H4 (cell line): ENCODE data around the gene DNMT1. TPM values are rescaled to one million over a fixed set of nuclear protein-coding genes. Genes with fewer than 3 reads are reported as not detected.
A peak's percentile ranks its signal among the peaks of the same experiment; 100 is the strongest.
"Not testable (repeated sequence)": the region's sequence is repeated elsewhere in the genome, so short reads cannot be mapped to it uniquely, and the experiment has no call there.

Source experiments
- DNase-seq: peaks from one replicate; pipeline ENCODE4 v3.0.0-alpha.2; 2015; ENCODE audit warnings: low spot score
- total RNA-seq: library from RNA; depleted of rRNA; stranded (reverse); fragments of >200 nt; shearing (Covaris generic); gene quantifications from 2 replicates; pipeline ENCODE4 v1.2.3, GENCODE V29; 2014; rRNA removed

DNMT1 gene
- total RNA-seq, result 56.5 and 102 TPM in 2 replicates

GRCh38 chr19:10194500-10195198 lies at the start of gene DNMT1:
Gene DNMT1, minus strand, starts transcription at chr19:10194953. Its CDS starts 54 bp downstream, at chr19:10194899.
- peak; percentile 96 for DNase-seq

- no peak for DNase-seq
These were observed 48.9 kb upstream of the DNMT1 start for GRCh38 chr19:10243606-10244005.

DNA sequence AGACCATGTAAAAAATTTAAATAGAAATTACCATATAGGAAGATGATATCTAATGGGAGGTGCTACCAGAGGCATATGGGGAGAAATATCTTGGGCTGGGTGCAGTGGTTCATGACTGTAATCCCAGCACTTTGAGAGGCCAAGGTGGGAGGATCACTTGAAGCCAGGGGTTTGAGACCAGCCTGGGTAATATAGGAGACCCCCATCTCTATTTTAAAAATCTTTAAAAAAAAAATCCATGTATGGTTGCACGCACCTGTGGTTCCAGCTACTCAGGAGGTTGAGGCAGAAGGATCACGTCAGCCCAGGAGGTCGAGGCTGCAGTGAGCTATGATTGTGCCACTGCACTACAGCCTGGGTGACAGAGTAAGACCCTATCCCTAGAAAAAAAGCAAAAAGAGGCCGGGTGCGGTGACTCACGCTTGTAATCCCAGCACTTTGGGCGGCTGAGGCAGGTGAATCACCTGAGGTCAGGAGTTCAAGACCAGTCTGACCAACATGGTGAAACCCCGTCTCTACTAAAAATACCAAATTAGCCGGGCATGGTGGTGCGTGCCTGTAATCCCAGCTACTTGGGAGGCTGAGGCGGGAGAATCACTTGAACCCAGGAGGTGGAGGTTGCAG lies 47.2 kb upstream of the DNMT1 start:
- not testable (repeated sequence) for DNase-seq

DNA sequence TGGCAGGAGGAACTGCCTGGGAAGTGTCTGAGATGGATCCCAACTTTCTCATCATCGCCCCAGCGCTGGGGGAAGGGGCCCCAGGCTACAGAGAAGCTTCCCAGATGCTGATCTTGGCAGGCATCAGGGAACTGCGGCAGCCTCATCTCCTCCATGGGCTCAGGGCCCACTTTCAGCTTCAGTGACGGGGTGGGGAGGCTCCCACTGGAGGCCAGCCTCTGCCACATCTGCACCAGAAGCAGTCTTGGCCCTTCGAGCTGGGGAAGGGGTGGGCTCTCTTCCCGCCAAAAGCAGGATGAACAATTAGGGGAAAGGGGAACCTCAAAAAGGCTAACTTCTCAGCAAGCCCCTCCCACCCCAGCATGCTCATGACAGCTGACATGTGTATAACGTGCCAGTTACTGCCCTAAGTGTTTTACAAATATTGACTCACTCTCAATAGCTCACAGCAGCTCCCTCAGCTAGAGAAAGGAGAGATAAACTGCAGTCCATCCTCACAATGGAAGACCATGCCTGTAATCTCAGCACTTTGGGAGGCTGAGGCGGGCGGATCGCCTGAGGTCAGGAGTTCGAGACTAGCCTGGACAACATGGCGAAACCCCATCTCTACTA lies 43.5 kb upstream of the DNMT1 start:
- DNase-seq, result no peak

DNA sequence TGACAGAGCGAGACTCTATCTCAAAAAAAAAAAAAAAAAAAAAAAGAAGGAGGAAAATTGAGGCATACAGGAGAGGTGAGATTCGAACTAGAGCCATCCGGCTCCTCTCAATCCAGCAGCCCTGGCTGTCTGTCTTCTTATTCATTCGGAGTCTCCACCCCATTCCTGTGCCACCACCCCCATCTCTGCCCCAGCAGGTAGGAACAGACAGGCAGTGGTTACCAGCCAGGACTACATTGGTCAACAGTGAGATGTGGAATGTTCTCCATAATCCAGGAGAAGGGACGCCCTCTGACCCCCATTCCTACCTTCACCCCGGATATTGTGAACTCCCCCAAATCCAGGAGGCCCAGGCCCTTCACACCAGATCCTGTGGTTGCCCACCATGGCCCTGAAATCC lies 42.9 kb upstream of the DNMT1 start:
- DNase-seq, result no peak

DNA sequence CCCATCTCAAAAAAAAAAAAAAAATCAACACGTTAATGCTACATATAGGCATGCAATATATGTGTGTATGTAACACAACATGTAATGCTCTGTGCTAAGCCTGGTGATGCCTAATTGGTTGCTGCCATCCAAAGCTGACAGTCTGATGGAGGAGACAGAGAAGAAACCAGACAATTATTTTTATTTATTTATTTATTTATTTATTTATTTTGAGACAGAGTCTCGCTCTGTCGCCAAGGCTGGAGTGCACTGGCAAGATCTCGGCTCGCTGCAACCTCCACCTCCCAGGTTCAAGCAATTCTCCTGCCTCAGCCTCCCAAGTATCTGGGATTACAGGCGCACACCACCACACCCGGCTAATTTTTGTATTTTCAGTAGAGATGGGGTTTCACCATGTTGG lies 40.7 kb upstream of the DNMT1 start:
- DNase-seq, result not testable (repeated sequence)

DNA sequence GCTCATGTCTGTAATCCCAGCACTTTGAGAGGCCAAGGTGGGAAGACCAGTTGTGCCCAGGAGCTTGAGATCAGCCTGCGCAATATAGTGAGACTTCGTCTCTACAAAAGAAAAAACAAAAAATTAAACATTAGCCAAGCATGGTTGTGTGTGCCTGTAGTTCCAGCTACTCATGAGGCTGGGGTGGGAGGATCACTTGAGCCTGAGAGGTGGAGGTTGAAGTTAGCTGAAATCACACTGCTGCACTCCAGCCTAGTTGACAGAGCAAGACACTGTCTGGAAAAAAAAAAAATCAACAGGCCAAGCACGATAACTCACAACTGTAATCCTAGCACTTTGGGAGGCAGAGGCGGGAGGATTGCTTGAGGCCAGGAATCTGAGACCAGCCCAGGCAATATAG lies 40.2 kb upstream of the DNMT1 start:
- no peak for DNase-seq

GRCh38 chr19:10233946-10234345 lies 39.2 kb upstream of the DNMT1 start:
- no peak for DNase-seq

DNA sequence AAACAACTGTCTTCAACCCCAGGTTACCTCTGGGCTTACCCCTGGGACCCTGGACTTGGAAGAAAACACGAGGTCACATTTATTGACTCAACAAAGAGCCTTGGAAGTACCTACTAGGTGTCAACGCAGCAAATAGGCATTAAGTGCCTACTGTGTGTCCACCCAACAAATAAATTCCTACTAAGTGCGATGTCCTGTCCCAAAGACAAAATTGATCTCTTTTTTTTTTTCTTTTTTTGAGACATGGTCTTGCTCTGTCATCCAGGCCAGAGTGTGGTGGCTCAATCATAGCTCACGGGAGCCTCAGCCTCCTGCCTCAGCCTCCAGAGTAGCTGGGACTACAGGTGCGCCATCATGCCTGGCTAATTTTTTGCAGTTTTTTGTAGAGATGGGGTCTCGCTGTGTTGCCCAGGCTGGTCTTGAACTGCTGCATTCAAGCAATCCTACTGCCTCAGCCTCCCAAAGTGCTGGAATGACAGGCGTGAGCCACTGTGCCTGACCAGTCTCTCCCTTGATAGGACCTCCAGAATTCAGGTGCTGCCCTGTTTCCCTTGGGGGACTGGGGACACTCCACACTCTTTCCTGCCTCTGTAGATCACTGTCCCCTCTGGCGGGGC lies 37.0 kb upstream of the DNMT1 start:
- DNase-seq, result no peak

GRCh38 chr19:10230861-10231611 lies 36.3 kb upstream of the DNMT1 start, which contains the start of gene S1PR2:
Gene S1PR2, minus strand, starts transcription at chr19:10231331. Its CDS starts 6,426 bp downstream, at chr19:10224905.
- DNase-seq, result peak; percentile 60

DNA sequence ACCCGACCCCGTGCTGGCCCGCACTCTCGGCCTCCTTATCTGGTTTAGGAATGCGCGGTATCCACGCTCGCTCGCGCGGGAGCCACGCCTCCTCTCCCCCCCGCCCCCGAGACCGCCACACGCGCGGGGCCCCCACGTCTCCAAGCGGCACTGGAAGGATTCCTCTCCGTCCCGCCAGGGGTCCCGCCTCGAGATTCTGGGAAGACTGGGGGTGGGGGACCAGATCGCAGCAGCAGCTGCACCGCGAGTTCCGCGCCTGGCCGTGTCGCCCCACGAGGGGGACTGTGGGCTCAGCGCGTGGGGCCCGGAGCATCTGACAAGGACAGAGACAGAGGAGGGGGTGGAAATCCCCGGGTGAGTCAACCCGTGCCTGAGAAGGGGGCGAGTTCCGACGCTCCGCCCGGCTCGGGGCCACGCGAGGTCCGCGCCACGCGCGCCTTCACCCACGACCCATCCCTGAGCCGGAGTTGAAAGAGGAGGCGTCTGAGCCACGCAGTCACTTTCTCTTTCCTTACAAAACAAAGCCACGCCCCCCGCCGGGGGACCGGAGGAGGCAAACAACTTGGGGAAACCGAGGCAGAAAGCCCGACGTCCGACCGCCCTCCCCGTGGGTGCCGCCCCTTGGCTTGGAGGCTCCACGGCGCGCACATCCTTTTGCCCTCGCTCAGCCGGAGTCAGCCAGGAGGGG lies 35.6 kb upstream of the DNMT1 start:
- DNase-seq, result no peak

DNA sequence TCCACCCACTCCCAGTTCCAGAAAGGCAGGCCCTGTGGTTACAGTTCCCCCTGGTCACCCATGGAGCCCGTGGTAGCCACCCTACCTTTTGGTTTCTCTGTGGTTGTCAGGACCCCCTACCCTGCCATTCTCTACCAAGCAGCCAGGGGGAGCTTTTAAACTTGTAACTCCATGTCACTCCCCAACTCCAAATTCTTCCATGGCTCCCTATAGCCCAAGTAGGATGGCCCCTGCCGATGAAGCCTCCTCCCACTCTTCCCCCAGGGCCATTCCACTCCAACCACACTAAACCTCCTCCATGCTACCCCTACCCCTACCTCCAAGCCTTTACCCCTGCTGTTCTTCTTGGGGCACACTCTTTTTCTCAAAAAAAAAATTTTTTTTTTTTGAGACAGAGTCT lies 34.2 kb upstream of the DNMT1 start:
- no peak for DNase-seq

DNA sequence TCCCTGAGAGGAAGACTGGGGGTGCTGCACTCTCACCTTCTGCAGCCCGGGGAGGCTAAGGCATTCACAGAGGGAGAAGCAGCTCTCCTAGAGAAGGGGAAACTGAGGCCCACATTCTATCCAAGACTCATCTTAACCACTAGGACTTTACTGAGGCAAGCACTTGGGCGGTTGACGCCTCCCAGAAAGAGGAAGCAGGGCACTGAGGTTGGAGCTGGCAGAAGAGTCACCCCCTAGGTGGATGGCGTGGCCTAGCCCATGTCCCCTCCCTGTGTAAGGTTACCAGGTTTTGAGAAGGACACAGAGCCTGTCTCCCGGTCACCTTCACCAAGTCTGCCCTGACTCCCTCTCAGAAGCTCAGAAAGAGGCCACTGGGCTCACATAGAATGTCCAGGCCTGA lies 33.6 kb upstream of the DNMT1 start:
- no peak for DNase-seq

DNA sequence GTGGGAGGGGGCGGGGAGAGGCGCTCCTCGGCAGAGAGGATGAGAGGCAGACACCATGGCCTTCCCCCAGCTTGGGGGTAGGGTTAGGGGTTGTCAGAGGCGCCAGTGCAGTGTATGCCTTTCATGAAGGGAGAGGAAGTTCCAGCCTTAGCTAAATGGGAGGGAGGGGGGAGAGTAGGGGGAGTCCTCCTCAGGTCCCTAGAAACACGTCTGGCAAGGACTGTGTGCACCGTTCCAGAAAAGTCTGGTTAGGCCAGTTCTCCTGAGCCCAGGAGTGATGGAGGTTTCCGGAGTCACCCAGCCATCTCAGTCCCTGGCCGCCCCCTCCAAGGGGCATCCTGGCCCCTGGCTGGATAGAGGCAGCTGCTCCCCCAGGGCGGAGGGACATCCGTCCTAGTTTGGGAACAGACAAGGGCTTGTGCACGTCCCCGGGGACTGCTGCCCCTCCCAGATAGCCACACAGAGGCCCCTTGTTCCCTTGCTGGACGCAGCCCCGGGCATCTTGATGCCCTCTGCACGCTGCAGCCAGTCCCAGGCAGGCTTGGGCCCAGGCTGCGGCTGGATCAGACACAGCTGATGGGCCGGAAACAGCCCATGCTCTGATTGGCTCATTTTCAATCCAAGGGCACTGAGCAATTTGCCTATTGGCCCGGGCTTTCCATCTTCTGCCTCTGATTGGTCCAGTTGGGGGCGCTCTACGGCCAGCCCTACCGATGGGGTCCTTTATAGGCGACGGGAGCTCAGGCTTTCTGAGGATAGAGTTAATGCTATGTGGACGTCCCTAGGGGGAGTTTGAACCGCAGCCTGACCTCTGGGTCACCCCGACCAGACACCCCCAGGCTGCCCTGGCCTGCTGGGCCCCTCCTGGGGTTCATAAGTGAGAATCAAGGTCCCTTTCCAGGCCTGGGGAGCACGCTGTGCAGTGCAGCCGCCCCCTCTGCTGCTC lies 32.5 kb upstream of the DNMT1 start:
- DNase-seq, result no peak

DNA sequence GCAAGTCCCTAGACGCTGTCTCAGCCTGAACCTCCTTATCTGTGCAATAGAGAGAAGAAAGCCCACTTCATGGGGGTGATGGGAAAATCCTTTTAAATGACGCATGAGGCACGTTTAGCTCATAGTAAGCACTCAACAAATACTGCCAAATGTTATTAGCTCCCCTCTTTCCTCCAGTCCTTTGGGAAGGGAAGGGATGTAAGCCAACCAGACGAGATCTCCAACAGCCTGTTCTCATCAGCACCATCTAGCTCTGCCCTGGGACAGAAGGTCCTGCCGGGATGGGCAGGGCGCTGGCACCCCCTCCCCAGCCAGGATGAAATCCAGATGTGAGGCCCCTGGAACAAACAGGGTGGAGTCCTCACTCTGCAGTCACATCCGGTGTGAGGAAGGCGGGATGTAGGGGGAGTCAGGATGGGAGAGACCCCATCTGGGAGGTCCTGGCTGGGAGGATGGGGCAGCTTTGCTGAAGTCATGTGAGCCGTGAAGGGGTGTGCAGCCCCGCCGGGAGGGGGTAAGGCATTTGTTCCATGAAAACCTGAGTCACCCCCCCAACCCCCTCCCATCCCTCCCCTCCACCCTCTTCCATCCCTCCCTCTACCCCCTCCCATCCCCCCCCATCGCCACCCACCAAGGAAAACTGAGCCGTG lies 31.7 kb upstream of the DNMT1 start:
- DNase-seq, result no peak

DNA sequence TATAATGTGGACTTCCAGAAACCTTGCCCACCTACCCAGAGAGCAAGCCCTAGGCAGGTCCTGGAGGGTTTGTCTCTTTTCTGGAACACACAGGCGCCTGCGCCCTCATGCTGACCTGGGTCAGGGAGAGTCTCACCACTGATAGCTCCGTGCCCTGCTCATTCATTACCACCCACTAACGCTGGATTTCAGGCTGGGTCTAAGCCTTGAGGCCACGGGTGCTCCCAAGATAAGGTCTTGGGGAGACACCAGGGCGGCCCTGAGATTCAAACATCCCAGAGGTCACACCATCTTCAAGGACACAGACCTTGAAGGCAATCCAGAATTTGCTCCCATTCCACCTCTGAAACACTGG lies 31.2 kb upstream of the DNMT1 start:
- DNase-seq, result no peak

GRCh38 chr19:10224337-10224736 lies 29.6 kb upstream of the DNMT1 start:
- no peak for DNase-seq

DNA sequence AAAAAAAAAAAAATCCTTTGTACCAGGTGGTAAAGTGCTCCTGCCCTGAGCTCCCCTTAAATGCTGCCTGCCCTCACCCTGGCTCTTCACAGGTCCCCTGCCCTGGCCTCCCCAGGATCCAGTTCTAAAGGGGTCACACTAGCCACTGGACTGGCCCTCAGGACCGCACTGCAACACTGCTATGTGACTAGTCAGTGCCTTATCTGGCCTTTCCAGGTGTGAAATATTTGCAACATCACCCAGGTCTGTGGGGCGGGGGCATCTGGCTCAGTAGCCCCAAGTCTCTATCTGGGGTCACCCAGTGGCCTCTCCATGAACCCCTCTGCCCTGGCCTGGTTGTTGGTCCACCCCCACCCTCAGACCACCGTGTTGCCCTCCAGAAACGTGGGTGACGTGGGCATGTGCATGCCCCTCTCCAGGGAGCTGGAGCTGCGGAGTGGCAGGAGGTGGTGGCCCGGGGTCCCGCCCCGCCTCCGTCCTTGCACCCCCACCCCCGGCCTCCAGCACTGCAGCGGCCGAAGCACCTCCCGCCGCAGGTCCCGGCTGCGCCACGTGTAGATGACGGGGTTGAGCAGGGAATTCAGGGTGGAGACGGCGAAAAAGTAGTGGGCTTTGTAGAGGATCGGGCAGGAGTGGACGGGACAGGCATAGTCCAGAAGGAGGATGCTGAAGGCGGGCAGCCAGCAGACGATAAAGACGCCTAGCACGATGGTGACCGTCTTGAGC lies 28.9 kb upstream of the DNMT1 start:
- no peak for DNase-seq
